Islet precursor cell (in vitro differentiated cells): ENCODE measurements around the gene RBBP4.
"Not testable (repeated sequence)": the region's sequence is repeated elsewhere in the genome, so short reads cannot be mapped to it uniquely, and the experiment has no call there.

Source experiments
- DNase-seq: peaks from one replicate; pipeline ENCODE4 v3.0.0-alpha.2; 2018

RBBP4 gene

DNA sequence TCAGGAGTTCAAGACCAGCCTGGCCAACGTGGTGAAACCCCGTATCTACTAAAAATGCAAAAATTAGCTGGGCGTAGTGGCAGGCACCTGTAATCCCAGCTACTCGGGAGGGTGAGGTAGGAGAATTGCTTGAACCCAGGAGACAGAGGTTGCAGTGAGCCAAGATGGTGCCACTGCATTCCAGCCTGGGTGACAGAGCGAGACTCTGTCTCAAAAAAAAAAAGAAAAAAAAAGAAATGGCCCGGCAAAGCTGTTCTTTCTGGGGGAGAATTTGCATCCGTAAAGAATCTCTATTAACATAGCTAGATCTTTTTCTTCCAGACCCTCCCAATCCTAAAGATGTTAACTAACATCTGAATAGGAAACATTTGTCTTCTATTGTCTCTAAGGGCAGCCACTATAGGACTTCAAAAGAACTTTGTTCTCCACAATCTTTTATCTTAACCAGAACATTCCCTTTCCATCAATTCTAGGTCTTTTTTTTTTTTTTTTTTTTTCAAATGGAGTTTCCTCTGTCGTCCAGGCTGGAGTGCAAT, 8.6 kb upstream of the RBBP4 start:
- DNase-seq: not testable (repeated sequence)

DNA sequence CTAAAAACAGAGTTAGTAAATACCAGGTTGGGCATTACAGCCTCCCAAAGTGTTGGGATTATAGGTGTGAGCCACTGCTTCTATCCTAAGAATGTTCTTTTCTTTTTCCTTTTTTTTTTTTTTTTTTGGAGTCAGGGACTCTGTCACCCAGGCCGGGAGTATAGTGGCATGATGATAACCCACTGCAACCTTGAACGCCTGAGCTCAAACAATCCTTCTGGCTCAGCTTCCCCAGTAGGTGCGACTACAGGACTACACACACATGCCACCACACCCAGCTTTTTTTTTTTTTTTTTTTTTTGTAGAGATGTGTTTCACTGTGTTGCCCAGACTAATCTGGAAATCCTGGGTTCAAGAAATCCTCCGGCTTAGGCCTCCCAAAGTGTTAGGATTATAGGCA, 6.6 kb upstream of the RBBP4 start:
- no peak for DNase-seq

DNA sequence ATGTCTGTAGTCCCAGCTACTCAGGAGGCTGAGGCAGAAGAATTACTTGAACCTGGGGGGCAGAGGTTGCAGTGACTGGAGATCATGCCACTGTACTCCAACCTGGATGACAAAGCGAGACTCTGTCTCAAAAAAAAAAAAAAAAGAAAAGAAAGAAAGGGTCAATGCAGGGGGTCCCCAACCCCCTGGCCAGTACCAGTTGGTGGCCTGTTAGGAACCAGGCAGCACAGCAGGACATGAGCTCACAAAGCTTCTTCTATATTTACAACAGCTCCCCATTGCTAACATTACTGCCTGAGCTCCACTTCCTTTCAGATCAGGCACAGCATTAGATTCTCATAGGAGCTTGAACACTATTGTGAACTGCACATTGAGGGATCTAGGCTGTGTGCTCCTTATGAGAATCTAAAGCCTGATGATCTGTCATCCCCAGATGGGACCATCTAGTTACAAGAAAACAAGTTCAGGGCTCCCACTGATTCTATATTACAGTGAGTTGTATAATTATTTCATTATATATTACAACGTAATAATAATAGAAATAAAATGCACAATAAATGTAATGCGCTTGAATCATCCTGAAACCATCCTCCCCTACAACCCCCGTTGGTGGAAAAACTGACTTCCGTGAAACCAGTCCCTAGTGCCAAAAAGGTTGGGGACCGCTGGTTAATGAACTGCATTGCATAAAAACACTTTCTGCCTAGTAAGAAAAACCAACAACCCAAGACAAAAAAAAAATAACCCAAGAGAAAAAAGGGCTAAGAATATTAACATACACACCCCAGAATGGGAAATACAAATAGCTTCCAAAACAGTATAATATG, 3.5 kb upstream of the RBBP4 start:
- no peak for DNase-seq

DNA sequence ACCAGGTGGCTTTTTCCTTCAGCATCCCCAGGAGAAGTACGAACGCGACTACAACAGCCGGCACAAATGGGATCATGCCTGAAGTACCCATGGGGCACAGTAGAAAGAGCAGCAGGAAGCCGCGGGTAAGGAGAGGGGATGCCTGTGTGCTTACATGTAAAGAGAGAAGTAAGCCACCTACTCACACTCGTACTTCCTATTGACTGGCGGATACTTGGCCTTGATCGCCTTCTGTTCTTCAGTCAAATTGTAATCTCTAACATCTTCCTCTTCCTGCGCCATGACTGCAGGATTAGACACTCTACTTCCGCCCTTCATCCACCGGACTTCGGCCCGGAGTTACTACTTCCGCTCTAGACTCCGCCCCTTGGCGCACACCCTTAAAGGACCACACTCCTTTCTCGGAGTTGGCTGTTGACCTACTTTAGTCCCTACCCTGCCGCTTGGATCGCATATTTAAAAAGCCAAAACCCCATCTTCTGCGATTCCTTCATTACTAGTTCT, 708 bp upstream of the RBBP4 start, which contains the start of gene ZBTB8OS:
ZBTB8OS (minus strand) TSS at position 303 of the 504 bp plus-strand sequence; CDS start at position 282, 21 bp downstream.
- DNase-seq: peak; percentile 94

DNA sequence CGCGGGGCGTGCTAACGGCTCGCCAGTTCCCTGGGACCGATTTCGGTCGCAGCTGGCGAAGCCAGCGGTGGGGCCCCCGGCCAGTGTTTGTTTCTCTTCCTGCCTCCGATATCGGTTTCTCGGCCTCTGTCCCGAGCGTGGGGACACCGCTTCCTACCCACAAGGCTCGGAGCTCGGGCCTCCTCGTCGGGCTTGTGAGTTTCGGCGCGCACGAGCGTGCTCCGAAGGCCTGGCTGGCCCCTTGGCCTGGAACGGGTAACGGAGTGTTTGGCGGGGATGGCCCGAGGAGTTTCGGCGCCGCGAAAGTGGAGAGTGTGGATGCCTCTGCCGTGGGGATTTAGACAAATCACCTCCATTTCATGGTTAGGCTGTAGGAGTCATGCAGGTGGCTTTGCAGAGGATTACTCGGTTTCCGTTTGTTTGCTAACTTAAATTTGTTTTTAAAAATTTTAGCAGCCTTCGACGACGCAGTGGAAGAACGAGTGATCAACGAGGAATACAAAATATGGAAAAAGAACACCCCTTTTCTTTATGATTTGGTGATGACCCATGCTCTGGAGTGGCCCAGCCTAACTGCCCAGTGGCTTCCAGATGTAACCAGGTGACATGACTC, 559 bp downstream of the RBBP4 start:
- DNase-seq: no peak

DNA sequence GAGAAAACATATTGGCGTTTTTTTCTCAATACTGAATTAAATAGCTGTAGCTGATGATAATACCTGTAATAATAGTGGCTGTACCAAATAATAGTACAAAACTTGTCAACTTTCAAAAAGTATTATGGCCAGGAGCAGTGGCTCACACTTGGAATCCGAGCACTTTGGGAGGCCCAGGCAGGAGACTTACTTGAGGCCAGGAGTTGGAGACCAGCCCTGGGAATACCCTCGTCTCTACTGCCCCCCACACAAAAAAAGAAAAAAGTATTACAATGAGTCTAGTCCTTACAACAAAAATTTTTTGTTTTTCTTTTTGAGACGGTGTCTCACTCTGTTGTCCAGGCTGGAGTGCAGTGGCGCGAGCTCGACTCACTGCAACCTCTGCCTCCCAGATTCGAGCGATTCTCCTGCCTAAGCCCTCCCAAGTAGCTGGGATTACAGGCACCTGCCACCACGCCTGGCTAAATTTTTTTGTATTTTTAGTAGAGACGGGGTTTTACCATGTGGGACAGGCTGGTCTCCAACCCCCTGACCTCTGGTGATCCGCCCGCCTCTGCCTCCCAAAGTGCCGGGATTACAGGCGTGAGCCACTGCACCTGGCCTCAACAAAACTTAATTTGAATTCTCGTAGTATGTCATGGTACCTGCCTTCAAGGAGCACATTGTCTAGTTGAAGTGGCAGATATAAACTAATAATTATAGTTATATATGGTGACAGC, 1.4 kb downstream of the RBBP4 start:
- DNase-seq: no peak

DNA sequence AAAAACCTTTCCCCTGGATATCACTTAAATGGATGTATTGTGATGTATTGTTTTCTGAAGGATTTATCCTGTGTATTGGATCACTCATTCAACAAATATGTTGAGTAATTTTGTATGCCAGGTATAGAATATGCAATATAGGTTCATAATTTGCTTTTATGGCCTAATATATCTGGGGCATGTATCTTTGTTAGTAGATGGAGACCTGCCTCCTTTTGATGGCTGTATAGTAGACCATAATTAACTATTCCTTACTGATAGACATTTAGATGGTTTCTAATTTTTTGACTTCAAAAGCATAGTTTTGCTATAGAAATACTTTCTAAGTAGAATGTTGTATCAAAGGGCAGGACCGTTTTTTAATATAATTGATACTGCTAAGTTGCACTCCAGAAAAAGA, 8.6 kb downstream of the RBBP4 start:
- no peak for DNase-seq

DNA sequence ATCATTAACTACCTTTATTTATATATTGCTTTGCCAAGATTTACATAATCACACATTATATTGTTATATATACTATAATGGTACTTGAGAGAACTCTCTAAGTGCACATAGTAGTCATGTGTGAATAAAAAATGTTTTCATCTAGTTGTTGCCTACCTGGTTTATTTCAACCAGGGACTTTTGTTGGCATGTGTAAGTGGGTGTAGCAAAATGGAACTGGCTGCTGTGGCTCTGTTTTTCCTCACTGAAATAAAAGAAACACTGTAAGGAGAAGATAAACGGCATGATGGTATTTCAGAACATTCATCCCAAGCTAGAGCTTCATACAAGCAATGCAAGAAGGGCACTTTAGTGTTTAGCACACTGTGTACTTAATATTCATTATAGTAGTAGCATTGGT, 14.9 kb downstream of the RBBP4 start:
- no peak for DNase-seq

DNA sequence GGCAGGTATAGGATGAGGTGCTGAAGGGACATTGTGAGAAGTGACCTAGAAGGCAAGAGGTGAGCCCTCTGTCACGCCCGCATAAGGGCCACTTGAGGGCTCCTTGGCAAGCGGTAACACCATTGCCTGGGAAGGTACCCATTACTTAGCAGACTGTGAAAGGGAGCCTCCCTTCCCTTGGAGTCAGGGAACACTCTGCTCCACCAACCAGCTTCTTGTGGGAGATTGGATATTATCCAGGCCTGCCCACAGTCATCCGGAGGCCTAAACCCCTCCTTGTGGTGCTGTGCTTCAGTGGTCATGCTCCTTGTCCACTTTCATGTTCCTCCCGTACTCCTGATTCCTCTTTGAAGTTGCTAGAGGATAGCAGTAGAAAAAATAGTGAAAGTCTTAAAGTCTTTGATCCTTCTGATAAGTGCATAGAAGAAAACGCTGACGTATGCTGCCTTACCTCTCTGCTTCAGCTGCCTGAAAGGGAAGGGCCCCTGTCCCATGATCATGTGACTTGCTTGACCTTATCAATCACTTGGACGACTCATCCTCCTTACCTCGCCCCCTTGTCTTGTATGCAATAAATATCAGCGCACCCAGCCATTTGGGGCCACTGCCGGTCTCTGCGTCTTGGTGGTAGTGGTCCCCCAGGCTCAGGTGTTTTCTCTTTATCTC, 16.0 kb downstream of the RBBP4 start:
- peak; percentile 80 for DNase-seq

DNA sequence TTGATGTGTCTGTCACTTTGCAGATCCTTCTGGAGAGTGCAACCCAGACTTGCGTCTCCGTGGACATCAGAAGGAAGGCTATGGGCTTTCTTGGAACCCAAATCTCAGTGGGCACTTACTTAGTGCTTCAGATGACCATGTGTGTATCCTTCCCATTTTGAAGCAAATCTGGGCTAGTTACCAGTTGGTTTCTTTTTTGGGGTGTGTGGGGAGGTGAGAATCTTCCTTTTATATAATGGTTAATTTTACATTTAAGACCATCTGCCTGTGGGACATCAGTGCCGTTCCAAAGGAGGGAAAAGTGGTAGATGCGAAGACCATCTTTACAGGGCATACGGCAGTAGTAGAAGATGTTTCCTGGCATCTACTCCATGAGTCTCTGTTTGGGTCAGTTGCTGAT, 17.7 kb downstream of the RBBP4 start:
- not testable (repeated sequence) for DNase-seq

DNA sequence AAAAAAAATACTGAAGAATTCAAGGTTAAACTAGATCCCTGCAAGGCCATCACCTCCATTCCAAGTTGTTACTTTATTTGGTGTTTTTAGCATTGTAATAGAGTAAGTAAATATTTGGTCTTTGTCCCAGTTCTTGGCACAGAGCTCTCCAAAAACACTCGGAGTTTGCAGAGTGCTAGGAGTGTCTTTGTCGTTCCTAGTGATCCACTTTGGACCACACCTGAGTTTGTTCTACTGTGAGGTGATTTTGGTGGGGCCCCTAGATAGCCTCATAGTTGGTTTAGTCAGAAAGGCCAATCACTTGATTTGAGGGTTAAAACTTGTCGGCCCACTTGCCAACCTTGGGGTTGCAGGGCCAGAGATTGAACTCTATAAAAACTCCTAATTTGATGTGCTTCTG, 25.9 kb downstream of the RBBP4 start:
- DNase-seq: no peak

DNA sequence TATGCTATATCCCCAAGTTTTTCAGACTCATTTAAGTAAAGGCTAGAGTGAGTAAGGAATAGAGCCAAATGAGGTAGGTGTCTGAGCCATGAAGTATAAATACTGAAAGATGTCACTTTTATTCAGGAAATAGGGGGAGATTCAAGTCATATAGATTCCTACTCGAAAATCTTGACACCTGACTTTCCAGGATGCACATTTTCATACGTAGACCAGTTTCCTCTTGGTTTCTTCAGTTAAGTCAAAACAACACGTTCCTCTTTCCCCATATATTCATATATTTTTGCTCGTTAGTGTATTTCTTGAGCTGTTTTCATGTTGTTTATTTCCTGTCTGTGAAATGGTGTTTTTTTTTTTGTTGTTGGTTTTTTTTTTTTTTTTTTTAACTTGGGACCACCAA, 29.0 kb downstream of the RBBP4 start:
- DNase-seq: not testable (repeated sequence)

DNA sequence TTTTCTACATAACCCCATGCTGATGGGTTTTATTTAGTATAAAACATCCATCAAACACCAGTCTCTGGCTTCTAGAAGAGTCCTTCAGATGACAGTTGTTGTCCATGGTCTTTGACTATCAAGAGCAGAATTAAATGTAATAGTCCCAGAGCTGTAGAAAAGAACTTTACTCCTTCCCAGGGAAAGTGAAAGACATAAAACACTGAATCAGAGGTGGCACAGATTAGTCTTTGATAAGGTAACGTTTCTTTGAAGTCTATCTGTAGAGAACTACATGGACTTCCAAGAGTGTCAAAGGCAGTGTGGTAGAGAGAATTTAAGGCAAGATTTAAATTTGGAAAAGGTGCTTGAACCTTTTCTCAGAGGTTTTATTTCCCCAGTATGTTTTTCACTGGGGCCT, 29.6 kb downstream of the RBBP4 start:
- no peak for DNase-seq

DNA sequence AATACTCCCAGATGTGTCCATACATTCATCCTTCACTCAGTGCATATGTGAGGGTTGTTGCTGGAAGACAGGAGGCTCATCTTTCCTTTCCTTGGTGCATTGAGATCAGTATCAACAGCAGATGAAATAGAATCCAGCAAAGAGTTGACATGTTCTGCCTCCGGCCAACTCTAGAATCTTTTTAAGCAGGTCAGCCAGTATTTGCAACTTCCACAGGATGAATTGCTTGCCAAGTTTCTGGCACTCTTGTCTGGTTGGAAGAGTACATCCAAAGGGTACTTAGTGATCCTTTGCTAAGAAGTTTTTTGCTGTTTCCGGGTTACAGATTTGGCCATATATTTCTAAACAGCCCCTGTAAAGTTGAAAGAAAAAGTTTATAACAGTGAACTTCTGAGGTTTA, 30.5 kb downstream of the RBBP4 start:
- no peak for DNase-seq

DNA sequence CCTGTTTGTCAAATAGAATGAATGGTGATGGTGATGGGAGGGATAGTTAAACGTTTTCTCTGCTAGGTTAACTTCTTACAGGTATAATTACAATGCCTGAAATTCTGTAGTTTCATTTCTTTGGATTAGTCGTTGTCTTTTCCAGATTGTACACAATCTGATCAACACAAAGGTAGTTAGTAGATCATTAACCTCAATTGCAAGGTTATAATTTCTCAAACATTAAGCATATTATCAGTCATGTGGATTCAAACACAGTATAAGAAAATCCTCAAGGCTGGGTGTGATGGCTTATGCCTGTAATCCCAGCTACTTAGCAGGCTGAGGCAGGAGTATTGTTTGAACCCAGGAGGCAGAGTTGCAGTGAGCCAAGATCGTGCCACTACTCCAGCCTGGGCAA, 31.0 kb downstream of the RBBP4 start:
- DNase-seq: no peak

DNA sequence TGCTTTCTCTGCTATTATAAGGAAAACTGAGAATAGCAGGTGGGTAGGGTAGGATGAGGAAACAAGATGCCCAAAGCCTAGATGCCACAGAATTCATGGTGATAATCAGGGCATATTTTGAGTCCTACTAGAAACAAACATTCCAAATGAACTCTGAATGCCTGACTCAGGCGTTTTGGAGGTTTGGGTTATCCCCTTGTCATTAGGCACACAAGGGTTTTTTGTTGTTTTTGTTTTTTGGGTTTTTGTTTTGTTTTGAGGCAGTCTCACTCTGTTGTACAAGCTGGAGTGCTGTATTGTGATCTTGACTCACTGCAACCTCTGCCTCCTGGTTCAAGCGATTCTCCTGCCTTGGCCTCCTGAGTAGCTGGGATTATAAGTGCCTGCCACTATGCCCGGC, 32.4 kb downstream of the RBBP4 start:
- no peak for DNase-seq

DNA sequence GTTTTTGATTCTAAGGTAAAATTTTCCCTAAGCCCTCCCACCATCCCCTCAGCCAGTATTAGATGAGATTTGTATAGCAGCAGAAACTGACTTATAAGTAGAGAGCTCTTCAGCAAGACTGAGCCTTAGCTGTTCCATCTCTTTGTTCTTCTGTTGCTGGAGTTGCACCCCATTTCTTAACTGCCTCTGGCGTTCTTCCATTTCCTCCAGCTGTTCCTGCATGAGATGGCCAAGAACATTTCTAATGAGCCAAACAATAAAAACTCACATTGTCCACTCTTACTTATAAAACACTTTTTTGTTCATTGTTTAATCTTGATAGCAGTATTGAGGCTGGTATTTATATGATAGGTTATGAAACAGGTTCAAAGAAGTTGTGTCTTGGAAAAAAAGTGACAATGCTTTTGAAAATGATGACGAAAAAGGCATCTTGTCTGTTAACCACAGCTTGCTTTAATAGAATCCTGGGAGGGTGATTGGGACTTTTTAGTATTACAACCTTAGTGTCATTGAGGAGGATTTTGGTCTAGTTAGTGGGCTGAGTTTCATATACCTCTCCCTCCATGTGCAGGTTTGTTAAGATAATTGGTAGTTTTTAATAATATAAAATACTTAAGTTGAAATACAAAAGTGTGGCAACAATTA, 33.3 kb downstream of the RBBP4 start:
- no peak for DNase-seq

DNA sequence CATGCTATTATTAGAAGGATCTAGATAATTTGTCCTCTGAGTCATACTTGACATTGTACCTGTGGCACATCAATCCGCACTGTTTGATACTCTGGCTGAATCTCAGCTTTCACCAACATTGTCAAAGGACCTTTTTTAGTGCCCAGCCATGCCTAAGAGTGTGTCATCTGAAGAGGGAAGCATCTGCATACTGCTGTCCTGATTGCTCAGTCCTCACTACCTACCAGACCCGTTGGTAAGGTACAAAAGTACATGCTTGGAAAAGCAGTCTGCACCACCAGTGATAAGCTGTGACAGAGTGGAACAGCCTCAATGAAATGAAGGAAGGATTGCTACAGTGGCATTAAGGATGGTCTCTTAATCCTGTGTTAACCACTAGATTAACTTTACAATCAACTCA, 34.5 kb downstream of the RBBP4 start:
- no peak for DNase-seq

DNA sequence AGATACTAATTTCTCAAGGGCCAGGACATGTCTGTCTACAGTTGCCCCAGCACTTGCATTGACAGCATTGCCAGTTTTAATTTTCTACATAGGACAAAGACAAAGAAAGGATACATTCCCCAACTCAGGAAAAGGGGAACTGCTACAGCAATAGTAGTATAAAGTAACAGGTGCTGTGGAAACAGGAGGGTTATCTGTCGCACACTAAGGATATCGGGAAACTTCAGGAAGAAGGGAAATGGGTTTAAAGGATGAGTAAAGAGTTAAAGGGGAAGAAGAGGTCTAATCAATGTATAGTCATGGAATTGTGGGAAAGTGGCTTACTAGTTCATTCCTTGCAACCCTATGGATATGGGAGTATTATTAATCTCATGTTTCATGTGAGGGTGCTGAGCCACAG, 35.4 kb downstream of the RBBP4 start:
- DNase-seq: no peak

DNA sequence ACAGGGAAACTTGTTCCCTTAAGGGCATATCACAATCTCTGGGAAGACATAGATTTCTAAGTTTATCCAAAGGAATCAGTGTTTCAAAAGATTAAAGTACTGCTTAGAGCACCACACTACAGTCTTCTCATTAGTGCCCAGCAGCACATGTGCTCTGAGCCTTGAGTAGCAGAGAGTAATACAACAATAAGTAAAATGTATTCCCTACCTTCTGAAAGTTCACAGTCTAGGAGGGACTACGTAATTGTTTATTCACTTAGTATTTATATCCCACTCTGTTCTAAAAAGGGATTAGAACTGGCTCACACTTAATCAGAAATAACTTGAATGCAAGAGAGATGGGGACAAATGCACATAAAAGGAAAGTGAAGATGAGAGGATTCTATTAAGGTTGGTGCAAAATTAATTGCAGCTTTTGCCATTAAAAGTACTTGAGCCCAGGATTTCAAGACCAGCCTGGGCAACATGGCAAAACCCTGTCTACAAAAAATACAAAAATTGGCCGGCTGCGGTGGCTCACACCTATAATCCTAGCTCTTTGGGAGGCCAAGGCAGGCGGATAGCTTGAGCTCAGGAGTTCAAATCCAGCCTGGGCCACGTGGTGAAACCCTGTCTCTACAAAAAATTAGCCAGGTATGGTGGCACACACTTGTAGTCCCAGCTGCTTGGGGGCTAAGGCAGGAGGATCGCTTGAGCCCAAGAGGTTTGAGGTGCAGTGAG, 42.6 kb downstream of the RBBP4 start:
- no peak for DNase-seq

DNA sequence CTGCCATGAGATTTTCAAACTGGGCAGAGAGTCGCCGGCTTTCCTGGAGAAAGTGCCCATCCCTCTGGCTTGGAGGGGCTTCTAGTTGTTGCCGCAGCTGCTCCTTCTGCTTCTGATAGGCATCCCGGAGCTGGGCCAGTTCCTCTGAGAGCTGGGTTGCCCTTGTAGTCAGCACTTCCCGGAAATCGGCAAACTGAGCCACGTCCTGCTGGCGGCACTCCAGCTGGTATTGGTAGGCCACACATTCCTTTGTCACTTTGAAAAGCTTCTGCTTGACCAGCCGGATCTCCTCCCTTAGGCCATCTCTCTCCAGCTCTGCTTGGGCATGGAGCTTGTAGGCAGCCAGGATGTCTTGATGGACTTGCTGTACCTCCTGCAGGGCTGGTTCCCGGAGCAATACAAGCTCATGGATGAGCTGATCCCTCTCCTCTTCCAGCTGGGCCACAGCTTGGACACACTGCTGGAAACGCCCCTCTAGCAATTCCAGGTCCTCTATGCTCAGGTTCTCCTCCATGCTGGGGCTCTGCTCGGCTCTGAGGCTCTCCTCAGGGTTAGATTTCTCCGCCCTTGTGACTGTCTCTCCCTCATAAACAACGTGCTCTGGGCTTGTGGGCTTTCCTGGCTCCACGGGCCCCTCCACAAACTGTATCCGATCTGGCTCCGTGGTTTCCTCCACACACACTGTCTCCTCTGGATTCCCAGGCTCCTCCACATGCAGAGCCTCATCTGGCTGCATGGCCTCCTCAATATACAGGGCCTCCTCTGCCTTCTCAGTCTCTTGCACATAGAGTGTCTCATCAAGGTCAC, 44.3 kb downstream of the RBBP4 start:
- DNase-seq: no peak
